Upper lobe of left lung (tissue), 4 donors: Measurements from ENCODE around the gene MINDY3.

Experiments used
- CTCF ChIP-seq, 6 experiments: fragments of 450-650 bp in 4 of 6; fragments of 200-600 bp in 2 of 6; sonication (generic) in 2 of 6; IDR thresholded peaks; one replicate each; pipeline ENCODE4 v1.5.1; 2016 to 2019; ENCODE audit warnings: antibody characterized with exemption in 6 of 6
- EP300 ChIP-seq, 4 donors: sonication (generic); formaldehyde crosslinking; IDR thresholded peaks; one replicate each; pipeline ENCODE4 v1.5.1; 2017; ENCODE audit warnings: antibody characterized with exemption in 4 of 4, control low read depth in 2 of 4
- POLR2A ChIP-seq, 4 donors: fragments of 450-650 bp; IDR thresholded peaks; one replicate each; pipeline ENCODE4 v1.5.1; 2016 to 2017; ENCODE audit warnings: antibody characterized with exemption in 4 of 4, mild to moderate bottlenecking in 2 of 4
- POLR2AphosphoS5 ChIP-seq, 2 donors: sonication (generic); formaldehyde crosslinking; IDR thresholded peaks; one replicate each; pipeline ENCODE4 v1.5.1; 2017; ENCODE audit warnings: antibody characterized with exemption in 2 of 2

GRCh38 chr10:15853800-15854199, 6.5 kb downstream of the MINDY3 start:
- no peak for TF ChIP-seq POLR2AphosphoS5 (IDR thresholded peaks at IDR 0.05)
- no peak for TF ChIP-seq CTCF (IDR thresholded peaks at IDR 0.05)
- TF ChIP-seq EP300 (IDR thresholded peaks at IDR 0.05) = no peak
- TF ChIP-seq POLR2A (IDR thresholded peaks at IDR 0.05) = no peak
